ENCODE results near the gene EPS8.

- TF ChIP-seq GATA3 (IDR thresholded peaks at IDR 0.05; ENCODE audit: low read depth, low read length) (no peak), GATA2 (IDR thresholded peaks at IDR 0.05; ENCODE audit: low read depth, low read length) (no peak)
These were observed 208.2 kb downstream of the EPS8 start for GRCh38 chr12:15581006-15581405.

Data from SH-SY5Y (cell line).